ENCODE measurements around the gene EDC4.

EDC4 gene

GRCh38 chr16:67897231-67897630 lies 24.4 kb downstream of the EDC4 start:
- H3F3A ChIP-seq (ENCODE audit: insufficient read depth): no peaks in the 10 kb centered on the region
- no peaks in the 10 kb centered on the region for H3K36me3 ChIP-seq (ENCODE audit: low read length)
- peaks cover 14% of the 10 kb centered on the region for H3K79me2 ChIP-seq (ENCODE audit: insufficient read depth, low read length)
- H3K4me3 ChIP-seq (ENCODE audit: insufficient read depth, low read length, poor library complexity, severe bottlenecking): no peak overlapping the region
- TF ChIP-seq EZH2phosphoT487 (conservative IDR thresholded peaks at IDR 0.05; ENCODE audit: low read length): no peak
- TF ChIP-seq, protein P1, sequence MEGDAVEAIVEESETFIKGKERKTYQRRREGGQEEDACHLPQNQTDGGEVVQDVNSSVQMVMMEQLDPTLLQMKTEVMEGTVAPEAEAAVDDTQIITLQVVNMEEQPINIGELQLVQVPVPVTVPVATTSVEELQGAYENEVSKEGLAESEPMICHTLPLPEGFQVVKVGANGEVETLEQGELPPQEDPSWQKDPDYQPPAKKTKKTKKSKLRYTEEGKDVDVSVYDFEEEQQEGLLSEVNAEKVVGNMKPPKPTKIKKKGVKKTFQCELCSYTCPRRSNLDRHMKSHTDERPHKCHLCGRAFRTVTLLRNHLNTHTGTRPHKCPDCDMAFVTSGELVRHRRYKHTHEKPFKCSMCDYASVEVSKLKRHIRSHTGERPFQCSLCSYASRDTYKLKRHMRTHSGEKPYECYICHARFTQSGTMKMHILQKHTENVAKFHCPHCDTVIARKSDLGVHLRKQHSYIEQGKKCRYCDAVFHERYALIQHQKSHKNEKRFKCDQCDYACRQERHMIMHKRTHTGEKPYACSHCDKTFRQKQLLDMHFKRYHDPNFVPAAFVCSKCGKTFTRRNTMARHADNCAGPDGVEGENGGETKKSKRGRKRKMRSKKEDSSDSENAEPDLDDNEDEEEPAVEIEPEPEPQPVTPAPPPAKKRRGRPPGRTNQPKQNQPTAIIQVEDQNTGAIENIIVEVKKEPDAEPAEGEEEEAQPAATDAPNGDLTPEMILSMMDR (IDR thresholded peaks at IDR 0.05; ENCODE audit: insufficient read depth, low read length, poor library complexity, severe bottlenecking): no peak
- H4K20me1 ChIP-seq (ENCODE audit: low read depth, low read length): no peaks in the 10 kb centered on the region
- no peaks in the 10 kb centered on the region for H3K9me2 ChIP-seq (replicated peaks; ENCODE audit: insufficient read depth, low read length)
- no peak overlapping the region for H2AFZ ChIP-seq (ENCODE audit: low read depth, low read length, severe bottlenecking)
- H3K27ac ChIP-seq (ENCODE audit: low read depth, low read length): no peak overlapping the region
- no peaks in the 10 kb centered on the region for H3K27me3 ChIP-seq (ENCODE audit: low read length)
- H3K9ac ChIP-seq (ENCODE audit: low read length): no peak overlapping the region
- H3K4me2 ChIP-seq (ENCODE audit: low read depth, low read length, poor library complexity, severe bottlenecking): no peak overlapping the region
- H3K9me3 ChIP-seq (ENCODE audit: insufficient read depth, low read length): no peaks in the 10 kb centered on the region

DNA sequence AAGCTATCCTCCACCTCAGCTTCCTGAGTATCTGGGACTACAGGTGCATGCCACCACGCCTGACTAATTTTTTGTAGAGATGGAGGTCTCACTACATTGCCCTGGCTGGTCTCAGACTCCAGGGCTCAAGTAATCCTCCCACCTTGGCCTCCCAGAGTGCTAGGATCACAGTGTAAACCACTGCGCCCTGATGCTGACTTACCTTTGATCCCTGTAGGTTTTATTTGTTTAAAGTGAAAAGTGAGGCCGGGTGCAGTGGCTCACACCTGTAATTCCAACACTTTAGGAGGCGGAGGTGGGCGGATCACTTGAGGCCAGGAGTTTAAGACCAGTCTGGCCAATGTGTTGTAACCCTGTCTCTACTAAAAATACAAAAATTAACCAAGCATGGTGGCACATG lies 28.9 kb downstream of the EDC4 start:
- Histone ChIP-seq H3K79me2 (ENCODE audit: insufficient read depth, low read length) (no peaks in the 10 kb centered on the region), H3K27me3 (ENCODE audit: low read length) (no peaks in the 10 kb centered on the region), H3K4me3 (ENCODE audit: insufficient read depth, low read length, poor library complexity, severe bottlenecking) (no peak overlapping the region), H3K9ac (ENCODE audit: low read length) (no peak overlapping the region), H4K20me1 (ENCODE audit: low read depth, low read length) (no peaks in the 10 kb centered on the region), H3K9me3 (ENCODE audit: insufficient read depth, low read length) (no peaks in the 10 kb centered on the region), H3K9me2 (replicated peaks; ENCODE audit: insufficient read depth, low read length) (no peaks in the 10 kb centered on the region), H3K36me3 (ENCODE audit: low read length) (no peaks in the 10 kb centered on the region), H2AFZ (ENCODE audit: low read depth, low read length, severe bottlenecking) (no peak overlapping the region), H3K27ac (ENCODE audit: low read depth, low read length) (no peak overlapping the region), H3K4me2 (ENCODE audit: low read depth, low read length, poor library complexity, severe bottlenecking) (no peak overlapping the region), H3F3A (ENCODE audit: insufficient read depth) (no peaks in the 10 kb centered on the region)
- TF ChIP-seq EZH2phosphoT487 (conservative IDR thresholded peaks at IDR 0.05; ENCODE audit: low read length): no peak
- TF ChIP-seq, protein P1 (IDR thresholded peaks at IDR 0.05; ENCODE audit: insufficient read depth, low read length, poor library complexity, severe bottlenecking): no peak

DNA sequence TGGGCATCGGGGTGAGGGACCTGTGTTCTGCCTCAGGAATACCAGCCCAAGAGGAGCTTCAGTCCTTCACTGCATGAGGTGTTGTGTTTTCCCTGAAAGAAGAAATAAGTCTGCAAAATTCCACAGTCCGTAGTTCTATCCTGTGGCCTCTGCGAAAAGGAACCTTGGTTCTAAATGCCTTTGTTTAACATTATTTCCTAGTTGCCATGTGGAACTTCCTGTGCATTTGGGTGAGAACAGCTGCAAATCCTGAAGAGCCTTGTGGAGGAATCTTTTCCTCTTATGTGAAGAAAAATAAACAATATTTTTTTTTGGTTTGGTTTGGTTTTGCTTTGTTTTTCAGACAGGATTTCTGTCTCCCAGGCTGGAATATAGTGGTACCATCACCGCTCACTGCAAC lies 30.0 kb downstream of the EDC4 start:
- H2AFZ ChIP-seq (ENCODE audit: low read depth, low read length, severe bottlenecking): no peak overlapping the region
- H3K9me2 ChIP-seq (replicated peaks; ENCODE audit: insufficient read depth, low read length): no peaks in the 10 kb centered on the region
- H3K27me3 ChIP-seq (ENCODE audit: low read length): no peaks in the 10 kb centered on the region
- no peak overlapping the region for H3K9ac ChIP-seq (ENCODE audit: low read length)
- TF ChIP-seq, protein P1 (IDR thresholded peaks at IDR 0.05; ENCODE audit: insufficient read depth, low read length, poor library complexity, severe bottlenecking): no peak
- no peak for TF ChIP-seq EZH2phosphoT487 (conservative IDR thresholded peaks at IDR 0.05; ENCODE audit: low read length)
- no peaks in the 10 kb centered on the region for H3K9me3 ChIP-seq (ENCODE audit: insufficient read depth, low read length)
- H3K4me2 ChIP-seq (ENCODE audit: low read depth, low read length, poor library complexity, severe bottlenecking): no peak overlapping the region
- H4K20me1 ChIP-seq (ENCODE audit: low read depth, low read length): no peaks in the 10 kb centered on the region
- H3K27ac ChIP-seq (ENCODE audit: low read depth, low read length): no peak overlapping the region
- H3K36me3 ChIP-seq (ENCODE audit: low read length): no peaks in the 10 kb centered on the region
- no peak overlapping the region for H3K4me3 ChIP-seq (ENCODE audit: insufficient read depth, low read length, poor library complexity, severe bottlenecking)
- no peaks in the 10 kb centered on the region for H3K79me2 ChIP-seq (ENCODE audit: insufficient read depth, low read length)
- no peaks in the 10 kb centered on the region for H3F3A ChIP-seq (ENCODE audit: insufficient read depth)

All from SU-DHL-6 (cell line).